Loucy (cell line): Measurements from ENCODE around the gene FAM89B.

Experiments
- H2AFZ ChIP-seq: fragments of 200-600 bp; sonication (generic); 2 replicates; pipeline ENCODE4 v1.6.0; 2016; ENCODE audit warnings: antibody characterized with exemption, mild to moderate bottlenecking, low read length, moderate library complexity
- H3F3A ChIP-seq: fragments of 200-600 bp; 2 replicates; pipeline ENCODE4 v1.6.0; 2016; ENCODE audit warnings: antibody characterized with exemption, low read depth, mild to moderate bottlenecking
- H3K27me3 ChIP-seq: fragments of 200-600 bp; sonication (generic); 2 replicates; pipeline ENCODE4 v1.6.1; 2014; ENCODE audit warnings: low read length, mild to moderate bottlenecking; ENCODE audit not compliant: insufficient read depth, poor library complexity, severe bottlenecking
- H3K36me3 ChIP-seq: fragments of 200-600 bp; sonication (generic); 2 replicates; pipeline ENCODE4 v1.6.1; 2016; ENCODE audit warnings: low read length; ENCODE audit not compliant: insufficient read depth
- H3K4me1 ChIP-seq: fragments of 200-600 bp; sonication (generic); 2 replicates; pipeline ENCODE4 v1.5.1; 2014; ENCODE audit warnings: low read length, mild to moderate bottlenecking; ENCODE audit not compliant: insufficient read depth, poor library complexity, severe bottlenecking
- H3K4me2 ChIP-seq: fragments of 200-600 bp; sonication (generic); 2 replicates; pipeline ENCODE4 v1.6.0; 2014; ENCODE audit warnings: antibody characterized with exemption, low read length, low read depth, mild to moderate bottlenecking; ENCODE audit not compliant: poor library complexity, severe bottlenecking
- H3K4me3 ChIP-seq: fragments of 200-600 bp; sonication (generic); 2 replicates; pipeline ENCODE4 v1.5.1; 2014; ENCODE audit warnings: low read length, mild to moderate bottlenecking, mixed read lengths; ENCODE audit not compliant: poor library complexity, severe bottlenecking
- H3K79me2 ChIP-seq: fragments of 200-600 bp; sonication (generic); 2 replicates; pipeline ENCODE4 v1.6.1; 2014; ENCODE audit warnings: low read length; ENCODE audit not compliant: insufficient read depth
- H3K9ac ChIP-seq: fragments of 200-600 bp; sonication (generic); 2 replicates; pipeline ENCODE4 v1.6.0; 2014; ENCODE audit warnings: mild to moderate bottlenecking, low read depth, low read length, moderate library complexity; ENCODE audit not compliant: poor library complexity, severe bottlenecking
- H3K9me2 ChIP-seq: fragments of 200-600 bp; sonication (generic); replicated peaks from 2 replicates; pipeline ENCODE4 v1.6.1; 2016; ENCODE audit warnings: low read depth, low read length, mixed read lengths
- H3K9me3 ChIP-seq: fragments of 200-600 bp; sonication (generic); 2 replicates; pipeline ENCODE4 v1.6.1; 2014; ENCODE audit warnings: mild to moderate bottlenecking, antibody characterized with exemption, low read length, low read depth; ENCODE audit not compliant: insufficient read depth
- H4K20me1 ChIP-seq: fragments of 200-600 bp; sonication (generic); 2 replicates; pipeline ENCODE4 v1.6.0; 2014; ENCODE audit warnings: antibody characterized with exemption, low read length, mild to moderate bottlenecking; ENCODE audit not compliant: insufficient read depth, poor library complexity, severe bottlenecking
- EZH2phosphoT487 ChIP-seq: fragments of 200-600 bp; IDR thresholded peaks from 2 replicates; pipeline ENCODE4 v1.6.1; 2018; ENCODE audit warnings: antibody characterized with exemption, mild to moderate bottlenecking, moderate library complexity, borderline replicate concordance
- TF ChIP-seq, protein P1 (sequence below): fragments of 200-600 bp; sonication (generic); conservative IDR thresholded peaks from 2 replicates; pipeline ENCODE4 v1.5.1; 2014; ENCODE audit warnings: mild to moderate bottlenecking, antibody characterized with exemption, low read length

FAM89B gene

DNA sequence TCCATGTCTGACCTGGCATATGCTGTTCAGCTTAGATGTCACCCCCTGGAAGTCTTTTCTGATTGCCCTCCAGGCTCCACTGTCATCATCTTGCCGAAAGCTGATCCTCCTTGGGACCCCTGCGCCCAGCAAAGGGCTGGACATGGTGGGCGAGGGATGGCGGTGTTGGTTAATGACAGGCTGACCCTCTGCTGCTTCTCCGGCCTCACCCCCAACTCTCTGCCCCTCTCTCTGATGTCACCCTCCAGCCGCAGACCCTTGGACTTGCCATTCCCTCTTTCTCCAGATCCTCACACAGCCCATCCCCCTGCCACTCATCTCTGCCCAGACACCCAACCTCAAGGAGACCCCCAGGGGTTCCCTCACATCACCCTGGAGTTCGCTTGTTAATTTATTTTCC, 5.8 kb downstream of the FAM89B start:
- Histone ChIP-seq H3K4me1 (peaks cover 41% of the 10 kb centered on the region), H3K9ac (no peak overlapping the region), H3K9me3 (no peaks in the 10 kb centered on the region), H3F3A (peaks cover 11% of the 10 kb centered on the region), H3K79me2 (peaks cover 26% of the 10 kb centered on the region), H4K20me1 (peaks cover 9% of the 10 kb centered on the region), H3K9me2 (no peaks in the 10 kb centered on the region), H3K4me3 (no peak overlapping the region), H3K27me3 (no peaks in the 10 kb centered on the region), H3K36me3 (no peaks in the 10 kb centered on the region), H3K4me2 (peak overlapping the region; percentile 85), H2AFZ (no peak overlapping the region)
- TF ChIP-seq EZH2phosphoT487: no peak

DNA sequence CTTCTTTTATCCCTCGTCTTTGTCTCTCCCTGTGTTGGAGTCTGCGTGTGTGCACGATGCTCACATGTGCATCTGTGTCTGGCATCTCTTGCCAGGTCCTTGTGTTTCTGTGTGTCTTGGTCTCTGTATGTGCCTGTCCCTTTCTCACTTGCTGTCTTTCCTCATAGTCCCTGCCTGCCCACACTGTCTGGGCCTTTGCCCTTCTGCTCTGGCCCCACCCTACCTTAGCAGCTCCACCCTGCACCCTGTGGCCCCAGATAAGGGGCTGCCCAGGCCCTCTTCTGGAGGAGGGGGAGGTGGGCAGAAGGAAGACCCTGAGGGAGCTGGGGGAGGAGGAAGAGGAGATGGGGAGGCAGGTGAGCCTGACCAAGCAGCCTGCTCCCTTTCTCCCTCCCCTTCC, 6.3 kb downstream of the FAM89B start:
- Histone ChIP-seq H4K20me1 (peaks cover 3% of the 10 kb centered on the region), H3K36me3 (no peaks in the 10 kb centered on the region), H3K9ac (no peak overlapping the region), H3K9me2 (no peaks in the 10 kb centered on the region), H3K4me3 (no peak overlapping the region), H2AFZ (no peak overlapping the region), H3K4me2 (peak overlapping the region; percentile 85), H3K79me2 (peaks cover 21% of the 10 kb centered on the region), H3K27me3 (no peaks in the 10 kb centered on the region), H3K4me1 (peaks cover 36% of the 10 kb centered on the region), H3K9me3 (no peaks in the 10 kb centered on the region), H3F3A (peaks cover 11% of the 10 kb centered on the region)
- no peak for TF ChIP-seq EZH2phosphoT487
- TF ChIP-seq, protein P1, sequence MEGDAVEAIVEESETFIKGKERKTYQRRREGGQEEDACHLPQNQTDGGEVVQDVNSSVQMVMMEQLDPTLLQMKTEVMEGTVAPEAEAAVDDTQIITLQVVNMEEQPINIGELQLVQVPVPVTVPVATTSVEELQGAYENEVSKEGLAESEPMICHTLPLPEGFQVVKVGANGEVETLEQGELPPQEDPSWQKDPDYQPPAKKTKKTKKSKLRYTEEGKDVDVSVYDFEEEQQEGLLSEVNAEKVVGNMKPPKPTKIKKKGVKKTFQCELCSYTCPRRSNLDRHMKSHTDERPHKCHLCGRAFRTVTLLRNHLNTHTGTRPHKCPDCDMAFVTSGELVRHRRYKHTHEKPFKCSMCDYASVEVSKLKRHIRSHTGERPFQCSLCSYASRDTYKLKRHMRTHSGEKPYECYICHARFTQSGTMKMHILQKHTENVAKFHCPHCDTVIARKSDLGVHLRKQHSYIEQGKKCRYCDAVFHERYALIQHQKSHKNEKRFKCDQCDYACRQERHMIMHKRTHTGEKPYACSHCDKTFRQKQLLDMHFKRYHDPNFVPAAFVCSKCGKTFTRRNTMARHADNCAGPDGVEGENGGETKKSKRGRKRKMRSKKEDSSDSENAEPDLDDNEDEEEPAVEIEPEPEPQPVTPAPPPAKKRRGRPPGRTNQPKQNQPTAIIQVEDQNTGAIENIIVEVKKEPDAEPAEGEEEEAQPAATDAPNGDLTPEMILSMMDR: no peak

DNA sequence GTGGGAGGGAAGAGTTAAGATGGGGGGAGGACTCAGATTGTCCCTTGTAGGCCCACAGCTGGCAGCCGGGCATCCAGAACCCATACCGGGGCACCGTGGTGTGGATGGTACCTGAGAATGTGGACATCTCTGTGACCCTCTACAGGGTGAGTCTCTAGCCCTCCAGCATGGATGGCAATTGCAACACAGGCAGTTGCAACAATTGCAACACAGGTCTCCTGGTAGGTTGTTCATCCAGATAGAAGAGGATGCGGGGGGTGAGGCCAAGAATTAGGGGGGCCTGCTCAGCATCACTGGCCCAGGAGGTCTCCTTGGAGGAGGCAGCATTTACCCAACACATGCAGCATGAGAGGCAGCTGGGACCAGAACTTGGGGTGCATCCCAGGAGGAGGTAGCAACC, 7.0 kb downstream of the FAM89B start:
- Histone ChIP-seq H3K36me3 (no peaks in the 10 kb centered on the region), H3K9me2 (no peaks in the 10 kb centered on the region), H3K79me2 (peaks cover 18% of the 10 kb centered on the region), H4K20me1 (no peaks in the 10 kb centered on the region), H3K4me3 (no peak overlapping the region), H3K27me3 (no peaks in the 10 kb centered on the region), H3K4me1 (peaks cover 33% of the 10 kb centered on the region), H3F3A (peaks cover 11% of the 10 kb centered on the region), H3K9me3 (no peaks in the 10 kb centered on the region), H3K9ac (no peak overlapping the region), H3K4me2 (no peak overlapping the region), H2AFZ (no peak overlapping the region)
- TF ChIP-seq, protein P1: no peak
- TF ChIP-seq EZH2phosphoT487: no peak

DNA sequence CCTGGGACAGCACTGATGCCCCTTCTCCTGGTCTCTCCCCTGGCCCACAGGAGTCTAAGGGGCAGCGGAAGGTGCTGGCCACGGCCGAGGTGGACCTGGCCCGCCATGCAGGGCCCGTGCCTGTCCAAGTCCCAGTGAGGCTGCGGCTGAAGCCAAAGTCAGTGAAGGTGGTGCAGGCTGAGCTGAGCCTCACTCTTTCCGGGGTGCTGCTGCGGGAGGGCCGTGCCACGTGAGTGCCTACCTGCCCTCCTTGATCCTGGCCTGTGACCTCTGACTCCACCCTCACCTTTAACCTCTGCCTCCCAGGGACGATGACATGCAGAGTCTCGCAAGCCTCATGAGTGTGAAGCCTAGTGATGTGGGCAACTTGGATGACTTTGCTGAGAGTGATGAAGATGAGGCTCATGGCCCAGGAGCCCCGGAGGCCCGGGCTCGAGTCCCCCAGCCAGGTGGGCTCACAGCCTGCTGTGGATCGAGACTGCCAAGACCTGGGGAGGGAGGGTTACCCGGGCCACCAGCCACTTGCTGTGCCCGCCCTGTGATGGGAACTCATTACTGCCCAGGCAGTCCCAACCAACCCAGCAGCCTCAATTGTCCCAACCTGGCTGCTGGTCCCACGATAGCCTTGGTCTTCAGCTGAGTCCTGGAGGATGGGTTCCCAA, 7.8 kb downstream of the FAM89B start:
- Histone ChIP-seq H3F3A (peaks cover 5% of the 10 kb centered on the region), H3K4me3 (no peak overlapping the region), H3K9me3 (no peaks in the 10 kb centered on the region), H3K4me2 (no peak overlapping the region), H3K9ac (no peak overlapping the region), H3K27me3 (no peaks in the 10 kb centered on the region), H3K36me3 (no peaks in the 10 kb centered on the region), H3K79me2 (peaks cover 16% of the 10 kb centered on the region), H3K4me1 (peaks cover 28% of the 10 kb centered on the region), H3K9me2 (no peaks in the 10 kb centered on the region), H4K20me1 (no peaks in the 10 kb centered on the region), H2AFZ (no peak overlapping the region)
- no peak for TF ChIP-seq EZH2phosphoT487
- TF ChIP-seq, protein P1: no peak
